OCI-LY1 (cell line): ENCODE data around the gene ARF5.

Experiments used
- H2AFZ ChIP-seq: fragments of 200-600 bp; sonication (generic), shearing (Covaris generic); 2 replicates; pipeline ENCODE4 v1.6.0; 2014; ENCODE audit warnings: antibody characterized with exemption, mild to moderate bottlenecking, low read length
- H3F3A ChIP-seq: fragments of 200-600 bp; sonication (generic), shearing (Covaris generic); 2 replicates; pipeline ENCODE4 v1.6.0; 2014; ENCODE audit warnings: mild to moderate bottlenecking, antibody characterized with exemption, low read length, moderate library complexity; ENCODE audit not compliant: insufficient read depth
- H3K27ac ChIP-seq: fragments of 200-600 bp; sonication (generic); 2 replicates; pipeline ENCODE4 v1.5.1; 2014; ENCODE audit warnings: low read length, mixed run types, mild to moderate bottlenecking, low read depth; ENCODE audit not compliant: poor library complexity, severe bottlenecking
- H3K27me3 ChIP-seq: fragments of 200-600 bp; sonication (generic); 2 replicates; pipeline ENCODE4 v1.6.0; 2014; ENCODE audit warnings: antibody characterized with exemption, mild to moderate bottlenecking, low read length, moderate library complexity; ENCODE audit not compliant: insufficient read depth
- H3K36me3 ChIP-seq: fragments of 200-600 bp; sonication (generic); 2 replicates; pipeline ENCODE4 v1.6.1; 2014; ENCODE audit warnings: mild to moderate bottlenecking, antibody characterized with exemption, low read length, moderate library complexity, mixed read lengths; ENCODE audit not compliant: insufficient read depth
- H3K4me1 ChIP-seq: fragments of 200-600 bp; sonication (generic); 2 replicates; pipeline ENCODE4 v1.5.1; 2014; ENCODE audit warnings: mild to moderate bottlenecking, low read length, moderate library complexity; ENCODE audit not compliant: insufficient read depth, severe bottlenecking
- H3K4me2 ChIP-seq: fragments of 200-600 bp; sonication (generic), shearing (Covaris generic); 2 replicates; pipeline ENCODE4 v1.6.1; 2014; ENCODE audit warnings: low read length
- H3K4me3 ChIP-seq: fragments of 200-600 bp; sonication (generic); 2 replicates; pipeline ENCODE4 v1.5.1; 2014; ENCODE audit warnings: low read length, low read depth, mild to moderate bottlenecking, mixed read lengths; ENCODE audit not compliant: poor library complexity, severe bottlenecking
- H3K79me2 ChIP-seq: fragments of 200-600 bp; shearing (Covaris generic); 2 replicates; pipeline ENCODE4 v1.6.1; 2016; ENCODE audit warnings: mixed run types, low read length, mixed read lengths; ENCODE audit not compliant: insufficient read depth
- H3K9ac ChIP-seq: fragments of 200-600 bp; sonication (generic), shearing (Covaris generic); 2 replicates; pipeline ENCODE4 v1.6.1; 2014; ENCODE audit warnings: mild to moderate bottlenecking, low read length, mixed read lengths
- H3K9me2 ChIP-seq: fragments of 200-600 bp; sonication (generic), shearing (Covaris generic); 2 replicates; pipeline ENCODE4 v1.6.1; 2014; ENCODE audit warnings: low read depth, mild to moderate bottlenecking, low read length, mixed read lengths
- H3K9me3 ChIP-seq: fragments of 200-600 bp; shearing (Covaris generic); 2 replicates; pipeline ENCODE4 v1.6.1; 2014; ENCODE audit warnings: low read length, mixed read lengths
- H4K20me1 ChIP-seq: fragments of 200-600 bp; sonication (generic), shearing (Covaris generic); 2 replicates; pipeline ENCODE4 v1.6.0; 2016; ENCODE audit warnings: mild to moderate bottlenecking, low read length; ENCODE audit not compliant: insufficient read depth
- CTCF ChIP-seq: fragments of 200-600 bp; sonication (generic), shearing (Covaris generic); IDR thresholded peaks from 2 replicates; pipeline ENCODE4 v1.5.1; 2017; ENCODE audit warnings: mild to moderate bottlenecking, antibody characterized with exemption, low read length, moderate library complexity, mixed read lengths
- EZH2 ChIP-seq: fragments of 200-600 bp; sonication (generic), shearing (Covaris generic); IDR thresholded peaks from 2 replicates; pipeline ENCODE4 v1.8.0; 2017; ENCODE audit warnings: borderline replicate concordance, mixed run types, mild to moderate bottlenecking, antibody characterized with exemption, low read length, moderate library complexity, mixed read lengths

Gene ARF5

GRCh38 chr7:127580612-127581011 lies 7.6 kb upstream of the ARF5 start:
- Histone ChIP-seq H3F3A (no peaks in the 10 kb centered on the region), H3K9ac (no peak overlapping the region), H3K79me2 (peaks cover 6% of the 10 kb centered on the region; the same call in 1 of the 2 replicates), H4K20me1 (no peaks in the 10 kb centered on the region), H2AFZ (no peak overlapping the region), H3K36me3 (peaks cover 52% of the 10 kb centered on the region), H3K4me3 (no peak overlapping the region), H3K27ac (no peak overlapping the region), H3K9me2 (no peaks in the 10 kb centered on the region), H3K27me3 (no peaks in the 10 kb centered on the region), H3K4me2 (no peak overlapping the region), H3K4me1 (peaks cover 20% of the 10 kb centered on the region), H3K9me3 (no peaks in the 10 kb centered on the region)
- TF ChIP-seq CTCF: no peak
- no peak for TF ChIP-seq EZH2

- H3K9me3 ChIP-seq: no peaks in the 10 kb centered on the region
- peaks cover 25% of the 10 kb centered on the region for H3K4me1 ChIP-seq
- H3K36me3 ChIP-seq: peaks cover 52% of the 10 kb centered on the region
- H3K9ac ChIP-seq: no peak overlapping the region
- no peaks in the 10 kb centered on the region for H3F3A ChIP-seq
- H2AFZ ChIP-seq: no peak overlapping the region
- H3K27me3 ChIP-seq: no peaks in the 10 kb centered on the region
- no peaks in the 10 kb centered on the region for H4K20me1 ChIP-seq
- peaks cover 6% of the 10 kb centered on the region; the same call in 1 of the 2 replicates for H3K79me2 ChIP-seq
- no peak overlapping the region for H3K27ac ChIP-seq
- H3K4me3 ChIP-seq: no peak overlapping the region
- H3K9me2 ChIP-seq: no peaks in the 10 kb centered on the region
- no peak for TF ChIP-seq EZH2
- no peak for TF ChIP-seq CTCF
- no peak overlapping the region for H3K4me2 ChIP-seq
These were observed 6.5 kb upstream of the ARF5 start for GRCh38 chr7:127581716-127582115.

GRCh38 chr7:127582361-127582760 lies 5.8 kb upstream of the ARF5 start:
- Histone ChIP-seq H3K4me1 (peaks cover 25% of the 10 kb centered on the region), H3K4me3 (no peak overlapping the region), H4K20me1 (no peaks in the 10 kb centered on the region), H3K36me3 (peaks cover 52% of the 10 kb centered on the region), H3K9ac (no peak overlapping the region), H3F3A (no peaks in the 10 kb centered on the region), H3K27me3 (no peaks in the 10 kb centered on the region), H3K79me2 (peaks cover 6% of the 10 kb centered on the region; the same call in 1 of the 2 replicates), H3K9me3 (no peaks in the 10 kb centered on the region), H2AFZ (no peak overlapping the region), H3K27ac (no peak overlapping the region), H3K4me2 (no peak overlapping the region), H3K9me2 (no peaks in the 10 kb centered on the region)
- no peak for TF ChIP-seq CTCF
- TF ChIP-seq EZH2: no peak
